GM10266 (cell line): ENCODE data around the gene OCA2.

ENCODE experiments used
- DNase-seq: peaks from one replicate; pipeline ENCODE4 v3.0.0; 2012; ENCODE audit errors: extremely low spot score
- TF ChIP-seq, protein P1 (sequence below): IDR thresholded peaks from 2 replicates; pipeline ENCODE4 v1.5.1; 2012; ENCODE audit warnings: mild to moderate bottlenecking, low read depth; ENCODE audit not compliant: control insufficient read depth, insufficient read depth; ENCODE audit errors: missing control alignments

The OCA2 gene

DNA sequence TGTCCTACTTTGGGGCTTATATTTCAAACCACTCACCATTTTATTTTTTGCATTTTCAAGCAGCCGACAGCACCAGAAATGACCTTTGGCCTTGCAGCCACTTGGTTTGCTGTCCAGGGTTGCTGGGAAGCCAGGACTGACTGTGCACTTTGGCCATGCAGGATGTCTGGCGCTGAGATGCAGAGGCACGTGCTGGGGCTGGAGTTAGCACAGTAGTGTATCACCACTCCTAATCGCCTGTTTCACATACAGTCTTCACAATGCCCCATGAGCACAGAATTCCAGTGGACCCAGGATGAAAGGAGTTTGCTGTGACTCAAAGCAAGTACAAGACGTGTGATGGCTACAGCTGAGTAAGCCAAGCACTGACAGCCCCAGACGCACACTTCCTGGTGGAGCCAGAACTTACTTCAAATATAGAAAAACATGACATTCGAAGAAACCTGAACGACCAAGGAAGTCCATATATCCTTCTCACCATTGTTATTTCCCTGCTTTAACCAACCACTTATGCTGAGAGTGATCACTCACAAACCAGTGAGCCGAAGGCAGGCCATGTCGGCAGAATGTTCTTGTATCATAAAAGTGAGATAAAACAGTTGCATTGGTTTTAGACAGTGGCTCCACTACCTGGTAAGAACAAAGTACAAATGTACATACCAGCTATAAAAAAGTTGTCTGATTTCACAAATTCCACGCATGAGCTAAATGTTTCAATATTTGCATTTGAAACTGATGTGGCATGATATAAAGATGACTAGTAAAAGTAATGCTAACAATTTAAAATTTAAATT, 16.0 kb downstream of the OCA2 start:
- TF ChIP-seq, protein P1, sequence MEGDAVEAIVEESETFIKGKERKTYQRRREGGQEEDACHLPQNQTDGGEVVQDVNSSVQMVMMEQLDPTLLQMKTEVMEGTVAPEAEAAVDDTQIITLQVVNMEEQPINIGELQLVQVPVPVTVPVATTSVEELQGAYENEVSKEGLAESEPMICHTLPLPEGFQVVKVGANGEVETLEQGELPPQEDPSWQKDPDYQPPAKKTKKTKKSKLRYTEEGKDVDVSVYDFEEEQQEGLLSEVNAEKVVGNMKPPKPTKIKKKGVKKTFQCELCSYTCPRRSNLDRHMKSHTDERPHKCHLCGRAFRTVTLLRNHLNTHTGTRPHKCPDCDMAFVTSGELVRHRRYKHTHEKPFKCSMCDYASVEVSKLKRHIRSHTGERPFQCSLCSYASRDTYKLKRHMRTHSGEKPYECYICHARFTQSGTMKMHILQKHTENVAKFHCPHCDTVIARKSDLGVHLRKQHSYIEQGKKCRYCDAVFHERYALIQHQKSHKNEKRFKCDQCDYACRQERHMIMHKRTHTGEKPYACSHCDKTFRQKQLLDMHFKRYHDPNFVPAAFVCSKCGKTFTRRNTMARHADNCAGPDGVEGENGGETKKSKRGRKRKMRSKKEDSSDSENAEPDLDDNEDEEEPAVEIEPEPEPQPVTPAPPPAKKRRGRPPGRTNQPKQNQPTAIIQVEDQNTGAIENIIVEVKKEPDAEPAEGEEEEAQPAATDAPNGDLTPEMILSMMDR: no peak

DNA sequence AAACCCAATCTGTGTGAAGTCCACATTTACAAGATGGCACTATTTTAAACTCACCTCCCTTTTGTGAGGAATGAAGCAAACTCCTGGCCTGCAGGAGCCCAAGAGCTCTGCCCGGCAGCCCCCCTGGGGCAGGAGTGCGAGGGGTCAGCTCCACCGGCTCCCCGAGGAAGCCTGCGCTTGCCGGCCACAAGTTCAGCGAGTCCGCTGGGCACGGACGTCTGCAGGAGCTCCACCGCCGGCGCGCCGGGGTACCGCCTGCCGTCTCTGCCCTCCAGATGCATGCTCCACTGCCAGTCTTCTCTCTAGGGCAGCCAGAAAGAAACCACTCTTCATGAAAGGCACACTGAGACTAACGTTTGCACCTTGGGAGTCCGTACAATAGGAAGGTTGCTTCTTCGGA, 17.5 kb downstream of the OCA2 start:
- DNase-seq: no peak
- TF ChIP-seq, protein P1: no peak

More for the DNA sequence above, 16.0 kb downstream of the OCA2 start:
- DNase-seq: no peak

- DNase-seq: no peak
- TF ChIP-seq, protein P1: no peak
Measured at GRCh38 chr15:28080386-28080785, 18.7 kb downstream of the OCA2 start.

DNA sequence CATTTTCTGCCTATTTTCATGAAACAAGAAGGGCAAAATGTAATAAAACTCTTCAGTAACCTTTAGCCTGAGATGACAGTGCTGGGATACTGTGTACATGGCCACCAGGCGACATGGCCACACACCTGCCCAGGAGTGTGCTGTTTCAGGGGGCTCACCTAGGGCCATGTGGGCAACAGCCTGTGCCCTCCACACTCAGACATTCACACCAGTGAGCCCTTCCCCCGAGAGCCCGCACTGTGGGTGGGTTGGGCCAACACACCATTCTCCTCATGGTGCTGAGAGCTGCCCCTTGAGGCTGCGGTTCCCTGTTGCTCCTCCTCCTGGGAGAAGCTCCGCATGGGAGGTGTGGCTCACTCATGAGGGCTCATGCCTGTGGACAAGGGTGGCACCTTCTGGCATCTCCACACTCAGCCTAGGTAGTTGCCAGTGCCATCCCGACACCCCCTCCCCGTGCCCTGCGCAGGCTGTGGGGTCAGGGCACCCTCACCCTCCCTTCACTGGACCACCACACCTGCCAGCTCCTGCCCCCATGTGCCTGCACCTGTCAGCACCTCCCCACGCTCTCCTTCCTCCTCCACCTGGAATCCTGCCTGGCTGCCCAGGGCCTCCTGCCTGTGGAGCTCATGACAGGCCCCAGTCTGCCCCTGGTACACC, 19.7 kb downstream of the OCA2 start:
- TF ChIP-seq, protein P1: no peak
- no peak for DNase-seq

GRCh38 chr15:28078191-28078719, 20.9 kb downstream of the OCA2 start:
- TF ChIP-seq, protein P1: no peak
- DNase-seq: no peak

DNA sequence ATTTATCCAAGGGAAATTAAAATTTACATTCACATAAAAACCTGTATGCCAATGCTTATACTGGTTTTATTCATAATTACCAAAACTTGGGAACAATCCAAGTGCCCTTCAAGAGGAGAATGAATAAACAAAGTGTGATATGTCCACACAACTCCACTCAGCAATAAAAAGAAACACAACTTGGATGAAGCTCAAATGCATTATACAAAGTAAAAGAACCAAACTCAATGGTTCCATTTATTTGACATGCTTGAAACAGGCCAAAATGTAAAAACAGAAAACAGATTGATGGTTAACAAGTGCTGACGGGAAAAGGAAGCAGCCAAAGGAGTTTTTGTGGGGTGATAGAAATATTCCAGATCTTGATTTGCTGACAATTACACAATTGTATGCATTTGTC, 23.5 kb downstream of the OCA2 start:
- DNase-seq: no peak
- TF ChIP-seq, protein P1: no peak

DNA sequence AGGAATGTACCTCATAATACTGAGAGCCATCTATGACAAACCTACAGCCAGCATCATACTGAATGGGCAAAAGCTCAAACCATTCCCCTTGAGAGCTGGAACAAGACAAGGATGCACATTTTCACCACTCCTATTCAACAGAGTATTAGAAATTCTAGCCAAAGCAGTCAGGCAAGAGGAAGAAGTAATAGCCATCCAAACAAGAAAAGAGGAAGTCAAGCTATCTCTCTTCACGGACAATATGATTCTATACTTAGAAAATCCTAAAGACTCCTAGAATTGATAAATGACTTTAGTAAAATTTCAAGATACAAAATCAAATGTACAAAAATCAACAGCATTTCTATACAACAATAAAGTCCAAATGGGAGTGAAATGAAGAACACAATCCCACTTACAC, 30.2 kb downstream of the OCA2 start:
- DNase-seq: no peak
- TF ChIP-seq, protein P1: no peak
